K562 (cell line): ENCODE data around the gene ATXN1. TPM values are rescaled to one million over a fixed set of nuclear protein-coding genes. Genes with fewer than 3 reads are reported as not detected.

Experiments
- ATAC-seq: fragments of 200-7000 bp; cut with Tn5 transposase; 3 replicates; pipeline ENCODE4 v1.9.1; 2020; ENCODE audit warnings: moderate library complexity
- BruUV-seq: library from RNA; stranded (reverse); fragments of 400-500 nt; replicated peaks from 2 replicates; lab custom pipeline; 2021; lab: Mats Ljungman, UMichigan
- CTCF ChIA-PET: fragments of 300-600 bp; formaldehyde crosslinking; extraction: SDS; loops from one replicate; lab custom pipeline; 2021; ENCODE audit warnings: low intra/inter-chr PET ratio; lab: Yijun Ruan, JAX
- POLR2A ChIA-PET: fragments of 300-600, 350-650 bp; sonication (Branson Sonifier 250); formaldehyde crosslinking; extraction: SDS; loops from one replicate; lab custom pipeline; 2021; ENCODE audit warnings: antibody characterized with exemption, inconsistent platforms; lab: Yijun Ruan, JAX
- DNase-seq, 4 experiments: peaks; one replicate each; pipeline versions ENCODE4 v3.0.0 to v3.0.0-alpha.2; 2011 to 2018; ENCODE audit warnings: low spot score in 3 of 4, mixed read lengths in 3 of 4; ENCODE audit errors: extremely low read depth in 1 of 4
- FAIRE-seq: peaks from 2 replicates; lab custom pipeline; 2011; peaks lifted over from hg19 to GRCh38; lab: Jason Lieb, UNC
- H2AFZ ChIP-seq: 2 replicates; pipeline ENCODE4 v1.6.0; 2011; ENCODE audit warnings: low read depth, low read length, control low read depth, inconsistent platforms
- H3K27ac ChIP-seq: fragments of 200-600 bp; 3 replicates; pipeline ENCODE4 v1.8.0; 2011; ENCODE audit warnings: low read depth, mild to moderate bottlenecking, control low read depth, inconsistent platforms, low read length, moderate library complexity, mixed read lengths; ENCODE audit errors: extremely low read depth
- H3K27me3 ChIP-seq, 2 experiments: fragments of 300-600 bp in 1 of 2; 2 replicates in 1 of 2; 3 replicates in 1 of 2; pipeline versions ENCODE4 v1.6.0 to v1.8.0; 2011; ENCODE audit warnings: inconsistent platforms in 2 of 2, low read length in 2 of 2, mild to moderate bottlenecking in 1 of 2, mixed read lengths in 1 of 2, moderate library complexity in 1 of 2; ENCODE audit not compliant: control insufficient read depth in 2 of 2, insufficient read depth in 2 of 2
- H3K36me3 ChIP-seq: fragments of 300-600 bp; 3 replicates; pipeline ENCODE4 v1.8.0; 2011; ENCODE audit warnings: mild to moderate bottlenecking, low read length, inconsistent platforms; ENCODE audit not compliant: control insufficient read depth, insufficient read depth
- H3K4me1 ChIP-seq, 2 experiments: fragments of 200-600 bp in 1 of 2; replicated peaks in 1 of 2; 2 replicates in 1 of 2; 3 replicates in 1 of 2; pipeline versions ENCODE4 v1.5.1 to v1.8.0; 2011; ENCODE audit warnings: inconsistent platforms in 2 of 2, low read length in 2 of 2, mild to moderate bottlenecking in 1 of 2, mixed read lengths in 1 of 2, moderate library complexity in 1 of 2; ENCODE audit not compliant: control insufficient read depth in 2 of 2, insufficient read depth in 2 of 2
- H3K4me2 ChIP-seq: 2 replicates; pipeline ENCODE4 v1.6.1; 2011; ENCODE audit warnings: low read length, control low read depth, inconsistent platforms, mixed read lengths; ENCODE audit not compliant: insufficient read depth
- H3K4me3 ChIP-seq: fragments of 200-600 bp; sonication (generic), shearing (Covaris generic); 2 replicates; pipeline ENCODE4 v1.5.1; 2016; ENCODE audit warnings: control low read depth, inconsistent platforms
- H3K79me2 ChIP-seq: fragments of 200-600 bp; 3 replicates; pipeline ENCODE4 v1.8.0; 2011; ENCODE audit warnings: low read length, inconsistent platforms; ENCODE audit not compliant: control insufficient read depth, insufficient read depth
- H3K9ac ChIP-seq, 2 experiments: 2 replicates each; pipeline versions ENCODE4 v1.6.0 to v1.6.1; 2011; ENCODE audit warnings: low read depth in 2 of 2, low read length in 2 of 2, control low read depth in 1 of 2, inconsistent platforms in 1 of 2, mild to moderate bottlenecking in 1 of 2, mixed read lengths in 1 of 2; ENCODE audit not compliant: insufficient read depth in 1 of 2
- H3K9me1 ChIP-seq: one replicate; pipeline ENCODE4 v1.6.0; 2011; ENCODE audit warnings: inconsistent platforms, mild to moderate bottlenecking, low read length, moderate library complexity; ENCODE audit not compliant: control insufficient read depth, insufficient read depth
- H3K9me3 ChIP-seq: replicated peaks from 2 replicates; pipeline ENCODE4 v1.5.1; 2011; ENCODE audit warnings: low read depth, low read length, inconsistent platforms; ENCODE audit not compliant: control insufficient read depth, insufficient read depth
- H4K20me1 ChIP-seq: replicated peaks from 2 replicates; pipeline ENCODE4 v1.6.1; 2011; ENCODE audit warnings: low read length, inconsistent platforms, mixed read lengths; ENCODE audit not compliant: control insufficient read depth, insufficient read depth
- ATF1 ChIP-seq, 2 experiments: fragments of 450-650 bp in 1 of 2; IDR thresholded peaks; 2 replicates each; pipeline ENCODE4 v1.6.1; 2016; ENCODE audit warnings: missing compliant biosample characterization in 1 of 2, missing genetic modification characterization in 1 of 2
- ATF7 ChIP-seq: fragments of 450-650 bp; IDR thresholded peaks from 2 replicates; pipeline ENCODE4 v1.7.1; 2014; ENCODE audit warnings: mild to moderate bottlenecking, moderate library complexity
- CBX8 ChIP-seq: fragments of 200-600 bp; sonication (generic); IDR thresholded peaks from 2 replicates; pipeline ENCODE4 v1.6.1; 2012; ENCODE audit warnings: borderline replicate concordance, mixed run types, low read depth, mild to moderate bottlenecking, moderate library complexity, mixed read lengths, low read length, control low read depth, inconsistent platforms; ENCODE audit not compliant: poor library complexity, severe bottlenecking; ENCODE audit errors: extremely low read depth
- GABPA ChIP-seq: fragments of 200-800 bp; sonication (Bioruptor generic); conservative IDR thresholded peaks from 2 replicates; pipeline ENCODE4 v1.6.1; 2016; ENCODE audit warnings: low read depth, missing genetic modification characterization, missing compliant biosample characterization
- HCFC1 ChIP-seq: IDR thresholded peaks from 2 replicates; pipeline ENCODE4 v1.6.1; 2012; ENCODE audit warnings: low read depth, low read length, improper control_type of control experiment
- JUN ChIP-seq, 2 experiments: sonication (generic) in 1 of 2; formaldehyde crosslinking in 1 of 2; IDR thresholded peaks; 2 replicates each; pipeline versions ENCODE4 v1.6.1 to v1.8.0; 2012 to 2022; ENCODE audit warnings: borderline replicate concordance in 2 of 2, mild to moderate bottlenecking in 2 of 2, improper control_type of control experiment in 1 of 2, low read depth in 1 of 2, low read length in 1 of 2, missing genetic modification reagents in 1 of 2
- MXI1 ChIP-seq: IDR thresholded peaks from 2 replicates; pipeline ENCODE4 v1.6.1; 2011; ENCODE audit warnings: low read depth, mild to moderate bottlenecking, improper control_type of control experiment, low read length
- MYBL2 ChIP-seq, 2 experiments: fragments of 450-650 bp in 1 of 2; sonication (generic) in 1 of 2; formaldehyde crosslinking in 1 of 2; IDR thresholded peaks; 2 replicates each; pipeline versions ENCODE4 v1.6.1 to v1.8.1; 2017 to 2022; ENCODE audit warnings: borderline replicate concordance in 1 of 2, inconsistent platforms in 1 of 2, low read depth in 1 of 2, mild to moderate bottlenecking in 1 of 2, missing genetic modification reagents in 1 of 2, moderate library complexity in 1 of 2
- NR2C1 ChIP-seq, 2 experiments: fragments of 450-650 bp; IDR thresholded peaks; 2 replicates each; pipeline ENCODE4 v1.6.1; 2017; ENCODE audit warnings: mild to moderate bottlenecking in 2 of 2, antibody characterized with exemption in 1 of 2, inconsistent platforms in 1 of 2, missing compliant biosample characterization in 1 of 2, missing genetic modification characterization in 1 of 2
- PTTG1 ChIP-seq: fragments of 450-650 bp; IDR thresholded peaks from 2 replicates; pipeline ENCODE4 v1.6.1; 2016; ENCODE audit warnings: low read depth, mild to moderate bottlenecking, missing genetic modification characterization, missing compliant biosample characterization
- SREBF1 ChIP-seq: fragments of 150-350 bp; IDR thresholded peaks from 2 replicates; pipeline ENCODE4 v1.6.1; 2014; ENCODE audit warnings: antibody characterized with exemption, low read depth, low read length, borderline replicate concordance
- ZNF253 ChIP-seq: fragments of 250-450 bp; sonication (Bioruptor Pico); conservative IDR thresholded peaks from 2 replicates; pipeline ENCODE4 v1.6.1; 2021; ENCODE audit warnings: mild to moderate bottlenecking
- ZNF586 ChIP-seq: fragments of 450-650 bp; formaldehyde crosslinking; conservative IDR thresholded peaks from 2 replicates; pipeline ENCODE4 v1.4.0; 2020; ENCODE audit warnings: mild to moderate bottlenecking, moderate library complexity
- WGBS: fragments of 100-300 bp; shearing (Covaris generic); methylation state at CpG from one replicate; pipeline ENCODE4 v1.1.6; 2016; ENCODE audit warnings: low coverage, mixed read lengths; ENCODE audit not compliant: insufficient coverage; ENCODE audit errors: missing lambda C conversion rate; 5-methylcytosine and 5-hydroxymethylcytosine counted together
- in situ Hi-C: fragments of 300-500 bp; cut with MboI; formaldehyde crosslinking; loops from 4 replicates; pipeline ENCODE4 v1.15.0; 2018; ENCODE audit warnings: inconsistent platforms, mixed read lengths
- intact Hi-C: fragments of 100-400 bp; cut with micrococcal nuclease; formaldehyde crosslinking; loops from 2 replicates; pipeline ENCODE4 v1.14.2; 2022
- polyA plus RNA-seq, 8 experiments: library from polyadenylated mRNA; depleted of rRNA in 4 of 8; stranded (reverse) in 5 of 8; unstranded in 3 of 8; fragments of >200 nt; fragmentation: Nextera tagmentation in 2 of 8; fragmentation: Illumina TruSeq in 1 of 8; extraction: Ambion mirVana in 2 of 8; extraction: Trizol in 1 of 8; gene quantifications; 2 replicates each; pipeline versions ENCODE4 v1.2.1 to v1.2.3, GENCODE V29; 2011 to 2014; ENCODE audit warnings: inconsistent platforms in 1 of 8, missing spikeins in 1 of 8
- total RNA-seq, 7 experiments: library from RNA; depleted of rRNA in 6 of 7; stranded (reverse); fragments of >200 nt in 6 of 7; fragmentation: Illumina TruSeq in 2 of 7; extraction: Trizol in 2 of 7; gene quantifications; 2 replicates each; pipeline versions ENCODE4 v1.2.1 to v1.2.3, GENCODE V29; 2011 to 2021; ENCODE audit warnings: low replicate concordance in 1 of 7
- TF ChIP-seq, protein P1 (sequence below): sonication (generic); formaldehyde crosslinking; IDR thresholded peaks from 2 replicates; pipeline ENCODE4 v1.4.0; 2020; ENCODE audit warnings: mild to moderate bottlenecking, missing genetic modification reagents
- TF ChIP-seq, protein P2 (sequence below): fragments of 450-650 bp; conservative IDR thresholded peaks from 2 replicates; pipeline ENCODE4 v1.6.1; 2016; ENCODE audit warnings: missing genetic modification characterization, low read depth, mild to moderate bottlenecking, missing compliant biosample characterization, moderate library complexity

Gene ATXN1
- total and polyA plus RNA-seq, 9 of the 15 experiments (the other 6 are each of a cell fraction or from before 2014, with no cell fraction given): under 0.01 to 1.2 (median 0.58) TPM

DNA sequence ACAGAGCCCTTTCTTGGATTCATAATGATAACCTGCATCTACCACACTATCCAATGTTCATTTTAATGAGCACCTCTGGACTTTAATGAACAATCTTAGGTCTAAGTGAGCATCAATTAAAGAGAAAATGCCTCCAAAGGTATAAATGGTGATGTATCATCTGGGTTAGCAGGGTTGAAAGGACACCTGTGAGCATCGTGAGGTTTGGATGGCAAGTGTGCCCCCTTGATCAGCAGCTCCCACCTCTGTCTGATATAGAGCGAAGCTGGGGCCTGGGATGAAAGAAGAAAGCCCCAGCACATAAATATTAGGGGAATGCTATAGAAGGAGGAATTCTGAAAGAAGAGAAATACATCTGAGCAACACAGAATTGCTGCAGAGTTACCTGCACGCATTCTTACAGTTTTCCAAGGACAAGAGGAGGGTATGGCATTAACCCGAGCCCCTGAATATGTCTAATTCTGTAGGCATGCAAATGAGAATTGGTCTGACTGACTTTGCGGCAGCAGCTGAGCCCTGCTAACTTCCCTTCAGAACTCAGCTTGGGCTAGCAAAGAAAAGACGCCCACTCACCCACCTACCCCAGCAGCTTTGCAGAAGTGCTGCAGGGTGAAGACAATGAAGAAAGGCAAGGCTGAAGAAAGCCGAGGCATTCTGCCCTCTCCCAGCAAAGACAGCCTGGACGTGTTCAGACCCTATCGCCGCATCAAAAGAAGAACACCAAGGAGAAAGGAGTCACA lies 386.6 kb downstream of the ATXN1 start:
- H3K9me1 ChIP-seq: no peaks in the 10 kb centered on the region
- no peaks in the 10 kb centered on the region for H3K4me1 ChIP-seq
- intact Hi-C loops: no loop called here
- TF ChIP-seq ATF1 (CRISPR knock-in tag; IDR thresholded peaks at IDR 0.05) (no peak), ATF1 (tag; IDR thresholded peaks at IDR 0.05) (no peak), NR2C1 (IDR thresholded peaks at IDR 0.05) (no peak), NR2C1 (tag; IDR thresholded peaks at IDR 0.05) (no peak), GABPA (no peak), MYBL2 (IDR thresholded peaks at IDR 0.05; ENCODE audit: low read depth) (no peak), MYBL2 (CRISPR knock-in tag; IDR thresholded peaks at IDR 0.05; ENCODE audit: borderline replicate concordance) (no peak), MXI1 (no peak), HCFC1 (no peak), SREBF1 (no peak), ATF7 (no peak), ZNF253 (CRISPR knock-in tag) (no peak), JUN (IDR thresholded peaks at IDR 0.05; ENCODE audit: borderline replicate concordance, low read depth, low read length) (no peak), JUN (CRISPR knock-in tag; IDR thresholded peaks at IDR 0.05; ENCODE audit: borderline replicate concordance) (no peak), CBX8 (no peak), ZNF586 (CRISPR knock-in tag) (no peak), PTTG1 (tag) (no peak)
- TF ChIP-seq, protein P1, sequence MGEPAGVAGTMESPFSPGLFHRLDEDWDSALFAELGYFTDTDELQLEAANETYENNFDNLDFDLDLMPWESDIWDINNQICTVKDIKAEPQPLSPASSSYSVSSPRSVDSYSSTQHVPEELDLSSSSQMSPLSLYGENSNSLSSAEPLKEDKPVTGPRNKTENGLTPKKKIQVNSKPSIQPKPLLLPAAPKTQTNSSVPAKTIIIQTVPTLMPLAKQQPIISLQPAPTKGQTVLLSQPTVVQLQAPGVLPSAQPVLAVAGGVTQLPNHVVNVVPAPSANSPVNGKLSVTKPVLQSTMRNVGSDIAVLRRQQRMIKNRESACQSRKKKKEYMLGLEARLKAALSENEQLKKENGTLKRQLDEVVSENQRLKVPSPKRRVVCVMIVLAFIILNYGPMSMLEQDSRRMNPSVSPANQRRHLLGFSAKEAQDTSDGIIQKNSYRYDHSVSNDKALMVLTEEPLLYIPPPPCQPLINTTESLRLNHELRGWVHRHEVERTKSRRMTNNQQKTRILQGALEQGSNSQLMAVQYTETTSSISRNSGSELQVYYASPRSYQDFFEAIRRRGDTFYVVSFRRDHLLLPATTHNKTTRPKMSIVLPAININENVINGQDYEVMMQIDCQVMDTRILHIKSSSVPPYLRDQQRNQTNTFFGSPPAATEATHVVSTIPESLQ (CRISPR knock-in tag): no peak
- TF ChIP-seq, protein P2, sequence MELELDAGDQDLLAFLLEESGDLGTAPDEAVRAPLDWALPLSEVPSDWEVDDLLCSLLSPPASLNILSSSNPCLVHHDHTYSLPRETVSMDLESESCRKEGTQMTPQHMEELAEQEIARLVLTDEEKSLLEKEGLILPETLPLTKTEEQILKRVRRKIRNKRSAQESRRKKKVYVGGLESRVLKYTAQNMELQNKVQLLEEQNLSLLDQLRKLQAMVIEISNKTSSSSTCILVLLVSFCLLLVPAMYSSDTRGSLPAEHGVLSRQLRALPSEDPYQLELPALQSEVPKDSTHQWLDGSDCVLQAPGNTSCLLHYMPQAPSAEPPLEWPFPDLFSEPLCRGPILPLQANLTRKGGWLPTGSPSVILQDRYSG (tag): no peak
- TF ChIP-seq, all 486 proteins: peak for 0
- H3K79me2 ChIP-seq: no peaks in the 10 kb centered on the region
- H2AFZ ChIP-seq: no peak overlapping the region
- ChIA-PET CTCF (interaction anchor here (0.7 kb wide), 1 partner anchor 13 kb away, joined by 3 read pairs; no protein-coding TSS in a partner anchor), POLR2A (interaction anchor here (0.6 to 1.3 kb wide), 2 partner anchors 13 to 29 kb away, joined by 3 read pairs; no protein-coding TSS in a partner anchor)
- ATAC-seq: no peak
- H3K27me3 ChIP-seq: peaks cover 17 to 25% of the 10 kb centered on the region in 2 experiments
- no peaks in the 10 kb centered on the region for H3K36me3 ChIP-seq
- H4K20me1 ChIP-seq: no peaks in the 10 kb centered on the region
- no peak for FAIRE-seq
- no peaks in the 10 kb centered on the region for H3K9me3 ChIP-seq
- H3K4me2 ChIP-seq: no peak overlapping the region
- no peak overlapping the region for H3K4me3 ChIP-seq
- in situ Hi-C loops: no loop called here
- WGBS: under 1% methylated on average over 10 of the region's 10 CpGs
- no peak overlapping the region for H3K27ac ChIP-seq
- H3K9ac ChIP-seq: no peak overlapping the region
- BruUV-seq: no TSS peak
- no peak for DNase-seq
